ENCODE measurements around the gene TMEM161B. TPM values are rescaled to one million over a fixed set of nuclear protein-coding genes. Genes with fewer than 3 reads are reported as not detected.

TMEM161B gene
- total and polyA plus RNA-seq, 2 of the 13 experiments (the other 11 are each of a cell fraction or from before 2014, with no cell fraction given): 15.0 to 22.1 TPM

DNA sequence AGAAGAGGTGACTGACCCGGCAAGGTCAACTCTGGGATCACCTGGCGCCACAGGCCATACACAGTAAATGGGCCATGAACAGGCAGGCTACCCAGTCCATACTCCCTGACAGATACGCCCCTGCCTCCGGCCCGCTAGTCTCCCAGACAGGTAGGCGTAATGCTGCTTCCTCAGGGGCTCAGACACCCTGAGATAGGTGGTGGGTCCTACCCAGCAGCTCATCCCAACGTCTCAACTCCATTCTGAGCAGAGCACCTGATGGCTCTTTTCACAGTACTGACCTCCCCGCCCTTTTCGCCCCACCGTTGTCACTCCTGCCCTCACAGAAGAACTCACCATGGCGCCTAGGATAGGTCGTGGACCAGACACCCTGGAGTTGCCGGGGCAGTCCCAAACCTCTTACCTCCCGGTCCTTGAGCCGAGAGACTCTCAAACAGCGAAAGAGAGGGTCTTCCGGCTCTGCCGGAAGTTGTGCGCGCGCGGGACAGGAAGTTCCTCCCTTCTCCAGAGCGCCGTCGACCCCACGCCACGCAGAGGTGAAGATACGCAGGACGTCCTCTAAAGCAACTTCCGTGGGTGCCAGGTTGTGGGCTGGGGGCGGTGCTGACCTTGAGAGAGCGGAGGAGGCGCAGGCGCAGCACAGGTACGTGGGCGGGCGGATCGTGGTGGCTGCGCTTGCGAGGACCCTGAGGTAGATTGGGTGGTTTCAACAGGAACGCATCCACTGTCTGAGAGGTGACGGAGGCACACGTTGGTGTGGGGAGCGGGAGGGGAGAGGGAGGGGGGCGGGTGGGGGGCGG, at the start of gene TMEM161B (continued):
- TF ChIP-seq, protein P1, sequence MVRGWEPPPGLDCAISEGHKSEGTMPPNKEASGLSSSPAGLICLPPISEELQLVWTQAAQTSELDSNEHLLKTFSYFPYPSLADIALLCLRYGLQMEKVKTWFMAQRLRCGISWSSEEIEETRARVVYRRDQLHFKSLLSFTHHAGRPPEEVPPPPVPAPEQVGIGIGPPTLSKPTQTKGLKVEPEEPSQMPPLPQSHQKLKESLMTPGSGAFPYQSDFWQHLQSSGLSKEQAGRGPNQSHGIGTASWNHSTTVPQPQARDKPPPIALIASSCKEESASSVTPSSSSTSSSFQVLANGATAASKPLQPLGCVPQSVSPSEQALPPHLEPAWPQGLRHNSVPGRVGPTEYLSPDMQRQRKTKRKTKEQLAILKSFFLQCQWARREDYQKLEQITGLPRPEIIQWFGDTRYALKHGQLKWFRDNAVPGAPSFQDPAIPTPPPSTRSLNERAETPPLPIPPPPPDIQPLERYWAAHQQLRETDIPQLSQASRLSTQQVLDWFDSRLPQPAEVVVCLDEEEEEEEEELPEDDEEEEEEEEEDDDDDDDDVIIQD (CRISPR knock-in tag; IDR thresholded peaks at IDR 0.05; ENCODE audit: low read depth): peak; percentile 85
- TF ChIP-seq BRCA1 (CRISPR knock-in tag; IDR thresholded peaks at IDR 0.05) (no peak), KMT2A (CRISPR knock-in tag; IDR thresholded peaks at IDR 0.05) (peak; percentile 67; the same call in 1 of the 2 replicates), ZFP62 (CRISPR knock-in tag; IDR thresholded peaks at IDR 0.05) (no peak), ZNF451 (CRISPR knock-in tag; IDR thresholded peaks at IDR 0.05) (0 out of 2 replicates have a peak, but pooled peaks have one; percentile 50), RBFOX2 (IDR thresholded peaks at IDR 0.05; ENCODE audit: low read depth, low read length) (peak; percentile 82), ZNF253 (CRISPR knock-in tag; IDR thresholded peaks at IDR 0.05; ENCODE audit: borderline replicate concordance) (no peak), ZBTB20 (CRISPR knock-in tag; IDR thresholded peaks at IDR 0.05; ENCODE audit: borderline replicate concordance, low read depth) (peak; percentile 59; the same call in 1 of the 2 replicates), TGIF2 (CRISPR knock-in tag; IDR thresholded peaks at IDR 0.05) (0 out of 2 replicates have a peak, but pooled peaks have one; percentile 32), ZNF496 (CRISPR knock-in tag; IDR thresholded peaks at IDR 0.05; ENCODE audit: insufficient replicate concordance) (no peak), ZNF777 (CRISPR knock-in tag; IDR thresholded peaks at IDR 0.05) (peak; percentile 52; the same call in 1 of the 2 replicates), ARID5B (CRISPR knock-in tag; IDR thresholded peaks at IDR 0.05) (peak; percentile 80), GABPB1 (CRISPR knock-in tag; IDR thresholded peaks at IDR 0.05) (peak; percentile 98), ZNF30 (CRISPR knock-in tag; IDR thresholded peaks at IDR 0.05) (no peak), MTF2 (CRISPR knock-in tag; IDR thresholded peaks at IDR 0.05; ENCODE audit: borderline replicate concordance) (no peak), NR3C1 (CRISPR knock-in tag; IDR thresholded peaks at IDR 0.05) (no peak), GATA4 (IDR thresholded peaks at IDR 0.05; ENCODE audit: borderline replicate concordance, low read depth) (0 out of 2 replicates have a peak, but pooled peaks have one; percentile 54), HOXA5 (CRISPR knock-in tag; IDR thresholded peaks at IDR 0.05) (peak; percentile 84), ZNF704 (CRISPR knock-in tag; IDR thresholded peaks at IDR 0.05; ENCODE audit: borderline replicate concordance) (peak; percentile 61; the same call in 1 of the 2 replicates), STAG1 (CRISPR knock-in tag; IDR thresholded peaks at IDR 0.05) (peak; percentile 15)
- TF ChIP-seq, protein P2, sequence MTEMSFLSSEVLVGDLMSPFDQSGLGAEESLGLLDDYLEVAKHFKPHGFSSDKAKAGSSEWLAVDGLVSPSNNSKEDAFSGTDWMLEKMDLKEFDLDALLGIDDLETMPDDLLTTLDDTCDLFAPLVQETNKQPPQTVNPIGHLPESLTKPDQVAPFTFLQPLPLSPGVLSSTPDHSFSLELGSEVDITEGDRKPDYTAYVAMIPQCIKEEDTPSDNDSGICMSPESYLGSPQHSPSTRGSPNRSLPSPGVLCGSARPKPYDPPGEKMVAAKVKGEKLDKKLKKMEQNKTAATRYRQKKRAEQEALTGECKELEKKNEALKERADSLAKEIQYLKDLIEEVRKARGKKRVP (CRISPR knock-in tag; IDR thresholded peaks at IDR 0.05): peak in 1 of 2 experiments; percentile 82; a peak in 2 of 4 replicates

Measured in HepG2 (cell line).